CD14-positive monocyte (primary cell): Measurements from ENCODE around the gene MTTP. TPM values are rescaled to one million over a fixed set of nuclear protein-coding genes. Genes with fewer than 3 reads are reported as not detected.

Source experiments
- DNase-seq, 3 donors: peaks; one replicate each; pipeline ENCODE4 v3.0.0-alpha.2; 2011 to 2022
- H2AFZ ChIP-seq: 2 replicates; pipeline ENCODE4 v1.6.0; 2012; ENCODE audit warnings: mild to moderate bottlenecking, low read depth, low read length, inconsistent platforms; ENCODE audit not compliant: insufficient read depth, poor library complexity, severe bottlenecking
- H3K27ac ChIP-seq, 2 donors: 1 replicate in 1 of 2; 2 replicates in 1 of 2; pipeline ENCODE4 v1.5.1; 2012 to 2013; ENCODE audit warnings: low read length in 2 of 2, control low read depth in 1 of 2, inconsistent platforms in 1 of 2, low read depth in 1 of 2, mild to moderate bottlenecking in 1 of 2
- H3K27me3 ChIP-seq, 2 donors: one replicate each; pipeline versions ENCODE4 v1.6.0 to v1.6.1; 2011 to 2013; ENCODE audit warnings: low read length in 2 of 2; ENCODE audit not compliant: control insufficient read depth in 2 of 2, insufficient read depth in 2 of 2
- H3K36me3 ChIP-seq, 2 donors: replicated peaks in 1 of 2; 1 replicate in 1 of 2; 2 replicates in 1 of 2; pipeline versions ENCODE4 v1.5.1 to v1.6.1; 2012 to 2013; ENCODE audit warnings: low read length in 2 of 2, control low read depth in 1 of 2, inconsistent platforms in 1 of 2, mild to moderate bottlenecking in 1 of 2; ENCODE audit not compliant: insufficient read depth in 2 of 2, control insufficient read depth in 1 of 2
- H3K4me1 ChIP-seq, 2 donors: 1 replicate in 1 of 2; 2 replicates in 1 of 2; pipeline versions ENCODE4 v1.5.1 to v1.6.1; 2012 to 2013; ENCODE audit warnings: low read length in 2 of 2, control low read depth in 1 of 2, inconsistent platforms in 1 of 2, mild to moderate bottlenecking in 1 of 2, moderate library complexity in 1 of 2; ENCODE audit not compliant: insufficient read depth in 2 of 2, control insufficient read depth in 1 of 2
- H3K4me2 ChIP-seq: replicated peaks from 2 replicates; pipeline ENCODE3; 2012; ENCODE audit warnings: low read length, moderate library complexity, mild to moderate bottlenecking; ENCODE audit not compliant: poor library complexity, severe bottlenecking; ENCODE audit errors: extremely low read depth
- H3K4me3 ChIP-seq, 3 experiments: fragments of 200-600 bp in 1 of 3; sonication (generic) in 1 of 3; replicated peaks in 1 of 3; 1 replicate in 2 of 3; 2 replicates in 1 of 3; pipeline ENCODE4 v1.5.1; 2011 to 2013; ENCODE audit warnings: low read length in 3 of 3, mild to moderate bottlenecking in 3 of 3, control low read depth in 2 of 3, low read depth in 2 of 3, inconsistent platforms in 1 of 3, moderate library complexity in 1 of 3
- H3K79me2 ChIP-seq: 2 replicates; pipeline ENCODE4 v1.6.0; 2012; ENCODE audit warnings: mild to moderate bottlenecking, control low read depth, inconsistent platforms, low read length, moderate library complexity; ENCODE audit not compliant: insufficient read depth
- H3K9ac ChIP-seq: 2 replicates; pipeline ENCODE4 v1.6.0; 2017; ENCODE audit warnings: low read length, mild to moderate bottlenecking; ENCODE audit not compliant: insufficient read depth, poor library complexity, severe bottlenecking
- H3K9me3 ChIP-seq, 2 donors: replicated peaks in 1 of 2; 1 replicate in 1 of 2; 2 replicates in 1 of 2; pipeline versions ENCODE4 v1.5.1 to v1.6.1; 2012 to 2013; ENCODE audit warnings: low read length in 2 of 2, control low read depth in 1 of 2; ENCODE audit not compliant: control insufficient read depth in 1 of 2, insufficient read depth in 1 of 2
- H4K20me1 ChIP-seq: 2 replicates; pipeline ENCODE4 v1.6.0; 2012; ENCODE audit warnings: mild to moderate bottlenecking, low read length, control low read depth, moderate library complexity; ENCODE audit not compliant: insufficient read depth
- H3K27ac Mint-ChIP-seq, 7 donors: one replicate each; pipeline ENCODE4 v1.8.0; 2020; ENCODE audit warnings: mild to moderate bottlenecking in 7 of 7, mixed read lengths in 7 of 7, moderate library complexity in 6 of 7, inconsistent platforms in 2 of 7
- H3K27me3 Mint-ChIP-seq, 3 donors: one replicate each; pipeline ENCODE4 v1.8.0; 2021 to 2022; ENCODE audit warnings: low read depth in 3 of 3, mild to moderate bottlenecking in 3 of 3, mixed read lengths in 3 of 3, moderate library complexity in 3 of 3, inconsistent platforms in 1 of 3
- H3K36me3 Mint-ChIP-seq, 2 donors: one replicate each; pipeline ENCODE4 v1.8.0; 2020; ENCODE audit warnings: mixed read lengths in 2 of 2, inconsistent platforms in 1 of 2, mild to moderate bottlenecking in 1 of 2
- H3K4me1 Mint-ChIP-seq: one replicate; pipeline ENCODE4 v1.8.0; 2020; ENCODE audit warnings: mild to moderate bottlenecking, mixed read lengths
- H3K4me3 Mint-ChIP-seq, 2 donors: one replicate each; pipeline ENCODE4 v1.8.0; 2020; ENCODE audit warnings: mild to moderate bottlenecking in 2 of 2, mixed read lengths in 2 of 2, moderate library complexity in 1 of 2
- H3K9me3 Mint-ChIP-seq, 7 donors: one replicate each; pipeline ENCODE4 v1.8.0; 2020 to 2022; ENCODE audit warnings: mixed read lengths in 7 of 7, mild to moderate bottlenecking in 6 of 7, moderate library complexity in 6 of 7, inconsistent platforms in 2 of 7
- CTCF ChIP-seq: fragments of 200-600 bp; IDR thresholded peaks from one replicate; pipeline ENCODE4 v1.8.0; 2022; ENCODE audit warnings: antibody characterized with exemption, mild to moderate bottlenecking
- WGBS: methylation state at CpG from one replicate; pipeline ENCODE4 v1.1.5; 2013; ENCODE audit warnings: missing lambda C conversion rate; ENCODE audit not compliant: insufficient coverage; 5-methylcytosine and 5-hydroxymethylcytosine counted together
- intact Hi-C, 2 donors: fragments of 100-400 bp; cut with micrococcal nuclease; formaldehyde crosslinking; loops; one replicate each; pipeline versions ENCODE4 v1.15.0 to v1.15.1; 2023
- polyA plus RNA-seq, 3 donors: library from polyadenylated mRNA; depleted of rRNA in 1 of 3; unstranded in 2 of 3; stranded (reverse) in 1 of 3; fragments of 300-500 nt in 2 of 3; fragments of >200 nt in 1 of 3; fragmentation: Illumina TruSeq in 2 of 3; gene quantifications; 1 replicate in 2 of 3; 2 replicates in 1 of 3; pipeline ENCODE4 v1.2.3, GENCODE V29; 2012 to 2021

The MTTP gene
- polyA plus RNA-seq, 3 donors = not detected

- Histone ChIP-seq H3K27me3 (no peaks in the 10 kb centered on the region), H3K4me1 (no peaks in the 10 kb centered on the region), H3K79me2 (no peaks in the 10 kb centered on the region), H3K9me3 (no peaks in the 10 kb centered on the region), H3K4me3 (no peak overlapping the region), H4K20me1 (no peaks in the 10 kb centered on the region), H3K36me3 (no peaks in the 10 kb centered on the region), H2AFZ (no peak overlapping the region), H3K4me2 (no peak overlapping the region), H3K27ac (no peak overlapping the region), H3K9ac (no peak overlapping the region)
- Mint-ChIP-seq H3K27me3 (peaks cover 0 to 3% (median 2%) of the 10 kb centered on the region in 3 donors), H3K4me1 (no peaks in the 10 kb centered on the region), H3K36me3 (no peaks in the 10 kb centered on the region), H3K9me3 (peaks cover 0 to 4% (median 0%) of the 10 kb centered on the region in 7 donors), H3K4me3 (no peak overlapping the region), H3K27ac (no peak overlapping the region)
- WGBS = 94% methylated on average over 2 of the region's 4 CpGs
- DNase-seq = no peak
- no peak for TF ChIP-seq CTCF
- intact Hi-C loops = no loop called here
Observed at GRCh38 chr4:99537674-99538073, 37.0 kb upstream of the MTTP start.

GRCh38 chr4:99540277-99540939 is 34.2 kb upstream of the MTTP start:
- no peak overlapping the region for H2AFZ ChIP-seq
- no peak overlapping the region for H3K27ac ChIP-seq
- no peaks in the 10 kb centered on the region for H3K36me3 ChIP-seq
- H3K27me3 ChIP-seq = no peaks in the 10 kb centered on the region
- H3K4me1 ChIP-seq = no peaks in the 10 kb centered on the region
- no peak overlapping the region for H3K9ac ChIP-seq
- H3K27me3 Mint-ChIP-seq = peaks cover 0 to 3% (median 0%) of the 10 kb centered on the region in 3 donors
- H3K79me2 ChIP-seq = no peaks in the 10 kb centered on the region
- DNase-seq = no peak
- H3K27ac Mint-ChIP-seq = no peak overlapping the region
- TF ChIP-seq CTCF = no peak
- intact Hi-C loops = no loop called here
- H3K9me3 Mint-ChIP-seq = peaks cover 0 to 5% (median 0%) of the 10 kb centered on the region in 7 donors
- H3K36me3 Mint-ChIP-seq = no peaks in the 10 kb centered on the region
- no peak overlapping the region for H3K4me3 ChIP-seq
- H4K20me1 ChIP-seq = no peaks in the 10 kb centered on the region
- no peaks in the 10 kb centered on the region for H3K9me3 ChIP-seq
- no peak overlapping the region for H3K4me2 ChIP-seq
- no peak overlapping the region for H3K4me3 Mint-ChIP-seq
- no peaks in the 10 kb centered on the region for H3K4me1 Mint-ChIP-seq
